HG02885 (cell line): ENCODE measurements around the gene SLC35G6.

Experiments
- ATAC-seq: cut with Tn5 transposase; IDR thresholded peaks from one replicate; pipeline ENCODE4 v1.9.1; 2021; ENCODE audit warnings: mild to moderate bottlenecking; ENCODE audit not compliant: unreplicated experiment, poor library complexity

The SLC35G6 gene

DNA sequence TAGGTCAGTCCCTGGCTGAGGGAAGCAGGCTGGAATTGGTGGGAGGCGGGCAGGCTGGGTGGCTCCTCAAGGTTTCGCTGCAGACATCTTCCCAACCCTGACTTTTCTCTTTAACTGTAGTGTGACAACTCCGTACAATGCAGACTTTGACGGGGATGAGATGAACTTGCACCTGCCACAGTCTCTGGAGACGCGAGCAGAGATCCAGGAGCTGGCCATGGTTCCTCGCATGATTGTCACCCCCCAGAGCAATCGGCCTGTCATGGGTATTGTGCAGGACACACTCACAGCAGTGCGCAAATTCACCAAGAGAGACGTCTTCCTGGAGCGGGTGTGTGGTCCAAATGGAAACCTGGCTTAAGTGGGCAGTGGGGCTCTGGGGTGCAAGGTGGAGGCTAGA, 17.9 kb downstream of the SLC35G6 start:
- ATAC-seq = no peak

DNA sequence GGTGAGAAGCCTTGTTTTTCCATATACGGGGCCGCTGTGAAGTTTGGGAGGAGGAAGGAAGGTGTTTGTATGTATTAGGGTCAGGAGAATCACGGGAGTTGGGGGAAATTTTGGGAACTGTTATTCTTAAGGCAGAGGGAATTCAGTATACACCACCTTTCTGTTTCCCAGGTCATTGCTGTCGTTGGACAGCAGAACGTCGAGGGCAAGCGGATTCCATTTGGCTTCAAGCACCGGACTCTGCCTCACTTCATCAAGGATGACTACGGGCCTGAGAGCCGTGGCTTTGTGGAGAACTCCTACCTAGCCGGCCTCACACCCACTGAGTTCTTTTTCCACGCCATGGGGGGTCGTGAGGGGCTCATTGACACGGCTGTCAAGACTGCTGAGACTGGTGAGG, 20.5 kb downstream of the SLC35G6 start:
- ATAC-seq = no peak

DNA sequence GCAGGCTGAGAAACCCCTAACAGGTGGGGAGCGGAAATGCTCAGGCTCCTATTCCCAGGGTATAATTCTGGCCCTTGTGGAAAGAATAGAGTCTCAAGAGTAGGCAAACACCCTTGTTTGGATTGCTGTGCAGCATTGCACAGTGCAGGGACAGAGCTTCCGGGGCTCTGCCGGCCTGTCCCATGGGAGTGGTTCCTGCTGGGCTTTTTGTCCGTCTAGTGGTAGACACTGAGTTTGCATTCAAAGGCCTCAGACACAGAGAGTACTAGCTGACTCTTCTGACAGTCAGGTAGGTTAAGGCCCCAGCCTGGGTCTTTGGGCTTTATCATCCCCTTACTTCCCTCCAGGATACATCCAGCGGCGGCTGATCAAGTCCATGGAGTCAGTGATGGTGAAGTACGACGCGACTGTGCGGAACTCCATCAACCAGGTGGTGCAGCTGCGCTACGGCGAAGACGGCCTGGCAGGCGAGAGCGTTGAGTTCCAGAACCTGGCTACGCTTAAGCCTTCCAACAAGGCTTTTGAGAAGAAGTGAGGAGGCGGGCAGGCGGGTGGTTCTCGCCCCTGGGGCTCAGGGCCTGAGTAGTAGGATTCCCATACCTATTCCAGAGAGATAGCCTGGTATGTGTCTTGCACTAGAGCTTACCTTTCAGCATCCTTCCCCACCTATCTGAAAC, 21.1 kb downstream of the SLC35G6 start:
- no peak for ATAC-seq

DNA sequence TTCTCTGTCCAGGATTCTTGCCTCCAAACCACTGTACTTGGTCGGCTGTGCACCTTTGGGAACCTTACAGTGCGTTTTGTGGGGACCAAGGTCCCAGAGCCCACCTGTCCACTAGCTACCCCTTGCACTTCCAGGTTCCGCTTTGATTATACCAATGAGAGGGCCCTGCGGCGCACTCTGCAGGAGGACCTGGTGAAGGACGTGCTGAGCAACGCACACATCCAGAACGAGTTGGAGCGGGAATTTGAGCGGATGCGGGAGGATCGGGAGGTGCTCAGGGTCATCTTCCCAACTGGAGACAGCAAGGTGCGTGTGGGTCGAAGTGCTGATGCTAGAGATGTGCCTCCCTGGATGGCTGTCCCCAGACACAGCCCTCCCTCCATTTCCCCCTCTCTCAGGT, 21.7 kb downstream of the SLC35G6 start:
- no peak for ATAC-seq

DNA sequence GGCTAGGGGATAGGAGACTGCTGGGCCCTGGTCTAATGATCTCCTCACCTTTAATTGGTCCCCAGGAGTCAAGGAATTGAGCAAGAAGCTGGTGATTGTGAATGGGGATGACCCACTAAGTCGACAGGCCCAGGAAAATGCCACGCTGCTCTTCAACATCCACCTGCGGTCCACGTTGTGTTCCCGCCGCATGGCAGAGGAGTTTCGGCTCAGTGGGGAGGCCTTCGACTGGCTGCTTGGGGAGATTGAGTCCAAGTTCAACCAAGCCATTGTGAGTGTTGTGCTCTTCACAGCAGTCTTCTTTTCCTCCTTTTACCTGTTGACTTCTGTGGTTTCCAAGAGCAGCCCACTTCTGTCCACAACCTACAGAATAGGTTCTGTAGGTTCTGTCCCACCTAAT, 22.3 kb downstream of the SLC35G6 start:
- ATAC-seq = no peak

DNA sequence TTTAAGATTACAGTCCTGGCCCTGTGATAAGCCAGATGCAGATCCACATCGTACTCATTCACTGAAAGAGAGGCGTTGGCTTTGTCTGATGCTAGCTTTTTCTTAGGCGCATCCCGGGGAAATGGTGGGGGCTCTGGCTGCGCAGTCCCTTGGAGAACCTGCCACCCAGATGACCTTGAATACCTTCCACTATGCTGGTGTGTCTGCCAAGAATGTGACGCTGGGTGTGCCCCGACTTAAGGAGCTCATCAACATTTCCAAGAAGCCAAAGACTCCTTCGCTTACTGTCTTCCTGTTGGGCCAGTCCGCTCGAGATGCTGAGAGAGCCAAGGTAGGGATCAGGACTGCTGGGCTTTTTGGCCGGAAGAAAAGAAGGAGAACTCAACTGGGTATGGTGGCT, 26.9 kb downstream of the SLC35G6 start:
- ATAC-seq = no peak

DNA sequence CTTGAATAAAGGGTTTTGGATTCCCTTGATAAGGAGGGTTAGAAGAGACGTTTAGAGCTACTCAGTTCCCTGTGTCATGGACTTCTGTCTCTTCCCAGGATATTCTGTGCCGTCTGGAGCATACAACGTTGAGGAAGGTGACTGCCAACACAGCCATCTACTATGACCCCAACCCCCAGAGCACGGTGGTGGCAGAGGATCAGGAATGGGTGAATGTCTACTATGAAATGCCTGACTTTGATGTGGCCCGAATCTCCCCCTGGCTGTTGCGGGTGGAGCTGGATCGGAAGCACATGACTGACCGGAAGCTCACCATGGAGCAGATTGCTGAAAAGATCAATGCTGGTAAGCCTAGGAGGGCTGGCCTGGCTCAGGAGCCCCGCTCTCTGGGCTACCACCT, 27.6 kb downstream of the SLC35G6 start:
- ATAC-seq = no peak

DNA sequence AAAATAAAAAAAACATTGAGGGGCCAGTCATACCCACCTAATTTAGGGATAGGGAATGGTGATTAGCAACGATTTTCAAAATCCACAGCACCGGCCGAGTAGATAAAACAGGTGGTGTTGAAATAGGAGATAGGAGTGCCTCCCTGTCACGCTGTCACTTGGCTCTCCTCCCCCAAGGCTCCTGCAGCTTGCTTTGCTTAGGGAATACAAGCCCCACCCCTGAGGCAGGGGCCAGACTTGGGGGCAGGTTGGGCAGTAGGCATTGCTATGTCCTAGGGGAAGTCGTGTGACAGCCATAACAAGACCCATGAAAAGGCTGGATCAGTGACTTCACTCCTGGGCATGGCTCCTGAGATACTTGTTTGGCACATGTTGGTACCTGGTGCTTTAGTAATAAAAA, 28.7 kb downstream of the SLC35G6 start:
- ATAC-seq = no peak

DNA sequence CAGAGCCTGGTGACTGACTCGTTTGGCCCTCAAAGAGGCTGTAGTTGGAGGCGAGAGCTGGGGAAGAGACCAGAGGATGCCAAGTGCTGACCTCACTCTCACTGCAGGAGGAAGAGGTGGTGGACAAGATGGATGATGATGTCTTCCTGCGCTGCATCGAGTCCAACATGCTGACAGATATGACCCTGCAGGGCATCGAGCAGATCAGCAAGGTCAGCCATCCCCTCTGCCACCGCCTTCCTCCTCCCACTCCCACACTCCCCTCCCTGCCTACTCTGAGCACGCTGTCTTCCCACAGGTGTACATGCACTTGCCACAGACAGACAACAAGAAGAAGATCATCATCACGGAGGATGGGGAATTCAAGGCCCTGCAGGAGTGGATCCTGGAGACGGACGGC, 29.9 kb downstream of the SLC35G6 start:
- ATAC-seq = no peak

DNA sequence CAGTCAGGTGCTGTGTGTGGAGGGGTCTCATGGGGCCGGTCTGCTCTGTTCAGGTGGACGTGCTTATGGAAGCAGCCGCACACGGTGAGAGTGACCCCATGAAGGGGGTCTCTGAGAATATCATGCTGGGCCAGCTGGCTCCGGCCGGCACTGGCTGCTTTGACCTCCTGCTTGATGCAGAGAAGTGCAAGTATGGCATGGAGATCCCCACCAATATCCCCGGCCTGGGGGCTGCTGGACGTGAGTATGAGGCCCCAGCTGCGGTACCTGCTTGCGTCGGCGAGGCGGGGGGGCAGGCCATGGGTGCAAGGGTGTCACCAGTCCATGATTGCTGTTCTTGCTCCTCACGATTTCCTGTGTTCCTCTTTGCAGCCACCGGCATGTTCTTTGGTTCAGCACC, 30.9 kb downstream of the SLC35G6 start:
- ATAC-seq = no peak

DNA sequence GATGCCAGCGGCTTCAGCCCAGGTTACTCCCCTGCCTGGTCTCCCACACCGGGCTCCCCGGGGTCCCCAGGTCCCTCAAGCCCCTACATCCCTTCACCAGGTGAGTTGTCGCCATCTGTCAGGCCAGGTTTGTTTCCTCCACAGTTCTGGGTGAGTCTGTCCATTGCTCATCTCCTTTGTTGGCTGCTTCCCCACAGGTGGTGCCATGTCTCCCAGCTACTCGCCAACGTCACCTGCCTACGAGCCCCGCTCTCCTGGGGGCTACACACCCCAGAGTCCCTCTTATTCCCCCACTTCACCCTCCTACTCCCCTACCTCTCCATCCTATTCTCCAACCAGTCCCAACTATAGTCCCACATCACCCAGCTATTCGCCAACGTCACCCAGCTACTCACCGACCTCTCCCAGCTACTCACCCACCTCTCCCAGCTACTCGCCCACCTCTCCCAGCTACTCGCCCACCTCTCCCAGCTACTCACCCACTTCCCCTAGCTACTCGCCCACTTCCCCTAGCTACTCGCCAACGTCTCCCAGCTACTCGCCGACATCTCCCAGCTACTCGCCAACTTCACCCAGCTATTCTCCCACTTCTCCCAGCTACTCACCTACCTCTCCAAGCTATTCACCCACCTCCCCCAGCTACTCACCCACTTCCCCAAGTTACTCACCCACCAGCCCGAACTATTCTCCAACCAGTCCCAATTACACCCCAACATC, 31.7 kb downstream of the SLC35G6 start:
- no peak for ATAC-seq

DNA sequence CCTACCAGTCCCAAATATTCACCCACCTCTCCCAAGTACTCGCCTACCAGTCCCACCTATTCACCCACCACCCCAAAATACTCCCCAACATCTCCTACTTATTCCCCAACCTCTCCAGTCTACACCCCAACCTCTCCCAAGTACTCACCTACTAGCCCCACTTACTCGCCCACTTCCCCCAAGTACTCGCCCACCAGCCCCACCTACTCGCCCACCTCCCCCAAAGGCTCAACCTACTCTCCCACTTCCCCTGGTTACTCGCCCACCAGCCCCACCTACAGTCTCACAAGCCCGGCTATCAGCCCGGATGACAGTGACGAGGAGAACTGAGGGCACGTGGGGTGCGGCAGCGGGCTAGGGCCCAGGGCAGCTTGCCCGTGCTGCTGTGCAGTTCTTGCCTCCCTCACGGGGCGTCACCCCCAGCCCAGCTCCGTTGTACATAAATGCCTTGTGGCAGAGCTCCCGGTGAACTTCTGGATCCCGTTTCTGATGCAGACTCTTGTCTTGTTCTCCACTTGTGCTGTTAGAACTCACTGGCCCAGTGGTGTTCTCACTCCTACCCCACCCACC, 32.7 kb downstream of the SLC35G6 start:
- no peak for ATAC-seq

DNA sequence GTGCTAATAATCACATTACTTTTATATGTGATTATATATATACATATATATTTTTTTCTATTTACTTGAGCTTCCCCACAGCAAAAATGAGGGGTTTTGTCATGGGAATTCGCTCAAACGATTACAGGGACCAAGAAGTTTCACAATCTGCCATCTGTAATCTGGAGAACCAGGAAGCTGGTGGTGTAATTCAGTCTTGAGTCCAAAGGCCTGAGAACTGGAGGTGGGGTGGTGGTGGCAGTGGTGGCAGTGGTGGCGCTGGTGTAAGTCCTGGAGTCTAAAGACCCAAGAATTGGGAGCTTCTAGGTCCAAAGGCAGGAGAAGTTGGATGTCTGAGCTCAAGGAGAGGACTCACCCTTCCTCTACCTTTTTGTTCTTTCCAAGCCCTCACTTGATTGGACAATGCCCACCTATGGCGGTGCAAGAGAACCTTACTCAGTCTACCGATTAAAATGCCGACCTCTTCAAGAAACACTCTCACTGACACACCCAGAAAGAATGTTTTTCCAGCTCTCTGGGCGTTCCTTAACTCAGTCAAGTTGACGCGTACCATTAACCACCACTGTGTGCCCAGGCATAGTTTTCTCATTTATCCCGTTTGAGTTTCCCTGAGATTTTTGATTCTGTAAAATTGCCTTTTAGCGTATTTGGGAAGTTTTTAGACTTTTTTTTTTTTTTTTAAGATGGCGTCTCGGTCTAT, 34.8 kb downstream of the SLC35G6 start:
- ATAC-seq = no peak

DNA sequence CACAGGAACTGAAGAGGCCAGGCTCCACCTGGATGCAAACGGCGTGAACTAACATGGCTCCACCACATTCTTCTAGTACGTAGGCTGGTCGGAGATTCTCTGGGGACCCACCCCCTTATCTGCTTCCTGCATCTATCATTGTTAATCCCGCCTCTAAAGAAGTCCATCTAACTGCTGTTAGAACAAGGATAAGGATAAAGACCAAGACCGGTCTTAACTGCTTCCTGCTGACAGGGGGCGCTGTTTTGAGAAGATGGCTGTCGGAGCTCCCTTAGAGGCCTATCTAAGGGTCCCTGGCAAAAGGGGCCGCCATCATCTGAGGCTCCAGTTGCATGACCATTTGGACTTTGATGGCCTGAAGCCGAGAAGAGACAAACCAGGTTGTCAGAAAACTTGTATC, 41.8 kb downstream of the SLC35G6 start:
- no peak for ATAC-seq

DNA sequence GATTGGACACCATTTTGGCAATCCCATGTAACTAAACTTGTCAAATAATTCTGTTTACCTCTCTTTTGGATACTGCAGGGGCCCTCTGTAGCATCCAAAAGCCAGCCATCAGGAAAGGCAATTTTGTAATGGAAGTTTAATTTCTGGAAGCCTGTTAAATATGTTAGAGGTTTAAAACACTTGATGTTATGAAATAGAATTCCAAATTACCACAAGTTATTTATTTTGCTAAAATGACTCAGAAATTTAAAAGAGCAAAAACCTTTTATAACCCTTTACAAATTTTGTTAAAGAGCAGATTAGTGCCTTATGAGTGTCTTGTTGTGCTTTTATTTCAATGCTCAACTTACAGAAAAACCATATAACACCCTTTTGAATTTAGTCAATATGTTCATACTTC, 47.6 kb downstream of the SLC35G6 start:
- ATAC-seq = no peak

DNA sequence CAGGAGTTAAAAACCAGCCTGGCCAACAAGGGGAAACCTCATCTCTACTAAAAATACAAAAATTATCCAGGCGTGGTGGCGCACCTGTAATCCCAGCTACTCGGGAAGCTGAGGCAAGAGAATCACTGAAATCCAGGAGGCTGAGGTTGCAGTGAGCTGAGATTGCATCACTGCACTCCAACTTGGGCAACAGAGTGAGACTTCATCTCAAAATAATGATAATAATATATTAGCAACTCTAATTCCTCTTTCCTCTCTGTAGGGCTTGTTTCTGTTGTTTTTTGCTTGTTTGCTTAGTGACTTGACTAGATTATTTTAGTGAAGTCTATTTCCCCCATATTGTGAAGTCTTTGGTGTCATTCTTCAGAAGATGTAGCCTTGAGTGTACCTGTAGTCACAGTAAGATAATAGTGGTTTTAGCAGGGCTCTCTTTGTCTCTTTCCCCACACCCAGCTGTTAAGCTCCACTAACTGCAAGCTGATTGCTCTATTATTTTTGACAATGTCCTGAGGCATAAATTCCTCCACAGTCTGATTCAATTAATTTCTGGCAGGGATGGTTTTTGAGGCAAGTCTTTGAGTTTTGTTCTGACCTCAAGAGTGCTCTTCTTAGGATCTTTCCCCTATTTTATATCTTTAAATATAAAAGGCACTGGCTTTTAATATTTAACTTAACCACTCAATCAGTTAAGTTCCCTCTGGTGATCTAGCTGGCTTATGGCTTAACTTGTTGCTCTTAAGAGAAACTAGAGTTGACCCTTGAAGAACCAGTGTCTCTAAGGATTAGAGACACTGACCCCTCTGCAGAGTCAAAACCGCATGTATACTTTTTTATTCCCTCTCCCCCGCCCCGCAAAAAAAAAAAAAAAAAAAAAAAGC, 49.0 kb downstream of the SLC35G6 start:
- no peak for ATAC-seq
